ENCODE data around the gene FNDC4.
A peak's percentile ranks its signal among the peaks of the same experiment; 100 is the strongest.

DNA sequence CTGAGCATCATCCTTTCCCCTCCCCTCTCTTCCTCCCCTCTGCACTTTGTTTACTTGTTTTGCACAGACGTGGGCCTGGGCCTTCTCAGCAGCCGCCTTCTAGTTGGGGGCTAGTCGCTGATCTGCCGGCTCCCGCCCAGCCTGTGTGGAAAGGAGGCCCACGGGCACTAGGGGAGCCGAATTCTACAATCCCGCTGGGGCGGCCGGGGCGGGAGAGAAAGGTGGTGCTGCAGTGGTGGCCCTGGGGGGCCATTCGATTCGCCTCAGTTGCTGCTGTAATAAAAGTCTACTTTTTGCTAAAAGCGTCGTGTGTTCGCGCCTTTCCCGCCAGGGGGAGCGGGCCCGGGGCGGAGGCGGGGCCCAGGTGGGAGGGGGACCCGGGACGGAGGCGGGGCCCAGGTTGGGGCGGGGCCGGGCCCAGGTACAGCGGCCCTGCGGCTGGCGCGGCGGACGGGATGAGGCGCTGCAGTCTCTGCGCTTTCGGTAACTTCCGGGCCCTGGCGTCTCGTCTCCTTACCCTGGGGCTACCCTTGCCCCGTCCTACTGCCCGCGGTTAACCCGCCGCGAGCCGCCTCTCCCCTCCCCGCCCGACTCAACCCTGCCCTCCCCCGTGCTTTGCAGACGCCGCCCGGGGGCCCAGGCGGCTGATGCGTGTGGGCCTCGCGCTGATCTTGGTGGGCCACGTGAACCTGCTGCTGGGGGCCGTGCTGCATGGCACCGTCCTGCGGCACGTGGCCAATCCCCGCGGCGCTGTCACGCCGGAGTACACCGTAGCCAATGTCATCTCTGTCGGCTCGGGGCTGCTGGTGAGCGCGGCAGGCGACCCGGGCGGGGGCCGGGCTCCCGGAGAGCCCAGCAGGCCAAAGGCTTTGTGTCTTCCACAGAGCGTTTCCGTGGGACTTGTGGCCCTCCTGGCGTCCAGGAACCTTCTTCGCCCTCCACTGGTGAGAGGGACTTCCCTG lies 52.8 kb downstream of the FNDC4 start, which contains the start of gene KRTCAP3:
- peak in 1 of 2 donors; percentile 29 for TF ChIP-seq CTCF (IDR thresholded peaks at IDR 0.05)
- no peak for TF ChIP-seq POLR2A (IDR thresholded peaks at IDR 0.05)
- TF ChIP-seq EP300 (IDR thresholded peaks at IDR 0.05) = no peak
- no peak for TF ChIP-seq POLR2AphosphoS5 (IDR thresholded peaks at IDR 0.05)

Measured in suprapubic skin (tissue), 4 donors.